GM12878 (cell line): ENCODE data around the gene TRERF1. TPM values are rescaled to one million over a fixed set of nuclear protein-coding genes. Genes with fewer than 3 reads are reported as not detected.
A peak's percentile ranks its signal among the peaks of the same experiment; 100 is the strongest.

Experiments
- ATAC-seq: fragments of 200-7000 bp; cut with Tn5 transposase; 3 replicates; pipeline ENCODE4 v1.9.1; 2020; ENCODE audit warnings: mild to moderate bottlenecking, moderate library complexity
- BruUV-seq: library from RNA; stranded (reverse); fragments of 400-500 nt; replicated peaks from 2 replicates; lab custom pipeline; 2021; lab: Mats Ljungman, UMichigan
- CTCF ChIA-PET: fragments of 300-600 bp; sonication (Branson Sonifier 250); formaldehyde crosslinking; extraction: SDS; loops from one replicate; lab custom pipeline; 2021; ENCODE audit warnings: inconsistent platforms; lab: Yijun Ruan, JAX
- POLR2A ChIA-PET: fragments of 350-600 bp; formaldehyde crosslinking; extraction: SDS; loops from one replicate; lab custom pipeline; 2021; ENCODE audit warnings: inconsistent platforms; lab: Charles Lee
- RAD21 ChIA-PET: fragments of 300-600 bp; sonication (Branson Sonifier 250); formaldehyde crosslinking; loops from one replicate; lab custom pipeline; 2023; ENCODE audit warnings: antibody characterized with exemption; ENCODE audit not compliant: unreplicated experiment; lab: Charles Lee
- SMC1A ChIA-PET: fragments of 300-600 bp; sonication (Branson Sonifier 250); formaldehyde crosslinking; loops from one replicate; lab custom pipeline; 2023; ENCODE audit not compliant: unreplicated experiment, uncharacterized antibody; lab: Charles Lee
- DNase-seq: peaks from one replicate; pipeline ENCODE4 v3.0.0-alpha.2; 2011; ENCODE audit warnings: low read depth, low spot score
- FAIRE-seq: peaks from 3 replicates; lab custom pipeline; 2011; peaks lifted over from hg19 to GRCh38; lab: Jason Lieb, UNC
- H2AFZ ChIP-seq: 2 replicates; pipeline ENCODE4 v1.6.0; 2011; ENCODE audit warnings: low read depth, low read length, control low read depth; ENCODE audit not compliant: control insufficient read depth
- H3K27ac ChIP-seq: 2 replicates; pipeline ENCODE4 v1.5.1; 2011; ENCODE audit warnings: control low read depth; ENCODE audit not compliant: control insufficient read depth, insufficient read depth
- H3K27me3 ChIP-seq, 2 experiments: replicated peaks in 1 of 2; 2 replicates each; pipeline versions ENCODE4 v1.6.0 to v1.6.1; 2011; ENCODE audit warnings: low read length in 1 of 2; ENCODE audit not compliant: control insufficient read depth in 2 of 2, insufficient read depth in 2 of 2
- H3K36me3 ChIP-seq, 2 experiments: 2 replicates each; pipeline ENCODE4 v1.5.1; 2011; ENCODE audit warnings: low read length in 1 of 2; ENCODE audit not compliant: control insufficient read depth in 2 of 2, insufficient read depth in 2 of 2
- H3K4me1 ChIP-seq: 2 replicates; pipeline ENCODE4 v1.6.1; 2011; ENCODE audit warnings: mild to moderate bottlenecking, low read length, moderate library complexity, mixed read lengths; ENCODE audit not compliant: control insufficient read depth, insufficient read depth
- H3K4me2 ChIP-seq: 2 replicates; pipeline ENCODE4 v1.6.0; 2011; ENCODE audit warnings: control low read depth; ENCODE audit not compliant: control insufficient read depth, insufficient read depth
- H3K4me3 ChIP-seq: fragments of 200-600 bp; sonication (generic); 2 replicates; pipeline ENCODE4 v1.5.1; 2016
- H3K79me2 ChIP-seq: 2 replicates; pipeline ENCODE4 v1.6.0; 2011; ENCODE audit warnings: low read length; ENCODE audit not compliant: control insufficient read depth, insufficient read depth
- H3K9ac ChIP-seq: 2 replicates; pipeline ENCODE4 v1.8.0; 2011; ENCODE audit warnings: low read length, control low read depth, mixed read lengths; ENCODE audit not compliant: control insufficient read depth, insufficient read depth
- H3K9me3 ChIP-seq: replicated peaks from 3 replicates; pipeline ENCODE4 v1.5.1; 2011; ENCODE audit warnings: mild to moderate bottlenecking, low read length; ENCODE audit not compliant: control insufficient read depth, insufficient read depth
- H4K20me1 ChIP-seq: 2 replicates; pipeline ENCODE4 v1.6.0; 2011; ENCODE audit not compliant: control insufficient read depth, insufficient read depth
- RAD21 ChIP-seq: IDR thresholded peaks from 2 replicates; pipeline ENCODE4 v1.6.1; 2011; ENCODE audit warnings: mild to moderate bottlenecking, low read depth, low read length, moderate library complexity; ENCODE audit not compliant: insufficient read depth
- REST ChIP-seq: IDR thresholded peaks from 2 replicates; pipeline ENCODE4 v1.6.1; 2012; ENCODE audit warnings: mild to moderate bottlenecking, low read depth, low read length
- WGBS: methylation state at CpG from one replicate; pipeline ENCODE4 v1.1.6; 2016; ENCODE audit warnings: low lambda C conversion rate; ENCODE audit not compliant: insufficient replicate concordance, insufficient coverage; ENCODE audit errors: missing lambda C conversion rate; 5-methylcytosine and 5-hydroxymethylcytosine counted together
- in situ Hi-C: fragments of 300-500 bp; cut with MboI; formaldehyde crosslinking; loops from 9 replicates; pipeline ENCODE4 v1.14.3; 2018; ENCODE audit warnings: mixed read lengths
- intact Hi-C: fragments of 100-400 bp; cut with micrococcal nuclease; formaldehyde crosslinking; loops from one replicate; pipeline ENCODE4 v1.14.2; 2022; ENCODE audit not compliant: unreplicated experiment
- polyA plus RNA-seq, 11 experiments: library from polyadenylated mRNA; depleted of rRNA in 4 of 11; unstranded in 6 of 11; stranded (reverse) in 5 of 11; fragments of >200 nt; fragmentation: Nextera tagmentation in 4 of 11; fragmentation: Illumina TruSeq in 1 of 11; extraction: Ambion mirVana in 4 of 11; extraction: Trizol in 1 of 11; gene quantifications; 1 replicate in 1 of 11; 2 replicates in 10 of 11; pipeline versions ENCODE4 v1.2.1 to v1.2.3, GENCODE V29; 2011 to 2016; ENCODE audit warnings: inconsistent platforms in 2 of 11, missing spikeins in 2 of 11, low read depth in 1 of 11
- total RNA-seq, 4 experiments: library from RNA; depleted of rRNA in 3 of 4; stranded (reverse); fragments of >200 nt in 3 of 4; fragmentation: Illumina TruSeq in 1 of 4; extraction: Trizol in 1 of 4; gene quantifications; 2 replicates each; pipeline versions ENCODE4 v1.2.1 to v1.2.3, GENCODE V29; 2013 to 2021

Gene TRERF1
- total and polyA plus RNA-seq, 10 of the 15 experiments (the other 5 are each of a cell fraction or from before 2014, with no cell fraction given) = 2.2 to 19.4 (median 7.2) TPM

DNA sequence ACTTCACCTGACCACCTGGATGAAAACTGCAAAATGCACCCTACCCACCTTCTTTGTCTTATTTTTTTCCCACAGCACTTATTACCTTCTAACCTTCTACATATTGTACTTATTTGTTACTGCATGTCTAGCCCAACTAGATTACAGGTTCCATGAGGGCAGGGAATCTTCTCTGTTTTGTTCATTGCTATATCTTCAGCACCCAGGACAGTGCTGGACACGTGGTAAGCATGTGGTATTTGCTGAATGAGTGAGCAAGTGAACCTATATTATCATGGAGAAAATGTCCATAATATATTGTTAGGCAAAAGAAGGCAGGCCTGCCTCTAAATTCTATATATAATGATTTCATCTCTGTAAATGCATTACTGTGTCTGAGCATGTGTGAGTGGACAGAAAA lies 107.0 kb downstream of the TRERF1 start:
- RAD21 ChIA-PET = interaction anchor here (1.5 kb wide), 1 partner anchor 203 kb away, joined by 4 read pairs; no protein-coding TSS in a partner anchor
- TF ChIP-seq RAD21 (no peak), REST (peak; percentile 74)
- TF ChIP-seq, all 136 proteins: peak for 1
- intact Hi-C loops (no loop called here), in situ Hi-C loops (no loop called here)
- ChIA-PET SMC1A (no interaction called here), CTCF (interaction anchor here (1.3 to 1.5 kb wide), 2 partner anchors 44 to 203 kb away, joined by 3 read pairs; no protein-coding TSS in a partner anchor), POLR2A (no interaction called here)
- Histone ChIP-seq H3K4me2 (no peak overlapping the region), H3K9me3 (no peaks in the 10 kb centered on the region), H3K9ac (no peak overlapping the region), H3K79me2 (no peaks in the 10 kb centered on the region), H3K36me3 (no peaks in the 10 kb centered on the region), H3K4me3 (no peak overlapping the region), H3K4me1 (peaks cover 7% of the 10 kb centered on the region), H3K27ac (no peak overlapping the region), H2AFZ (no peak overlapping the region), H4K20me1 (no peaks in the 10 kb centered on the region), H3K27me3 (no peaks in the 10 kb centered on the region)
- BruUV-seq = no TSS peak
- DNase-seq (no peak), FAIRE-seq (no peak), ATAC-seq (no peak)
- 0% methylated on average over 1 of the region's 1 CpG for WGBS
